T-helper 2 cell treated with Interferon-gamma antibody and Interleukin-4, amounts not matched to agents 100 ng/mL and 5 ng/mL, for 36 hours (primary cell): ENCODE results near the gene MAU2. TPM values are rescaled to one million over a fixed set of nuclear protein-coding genes. Genes with fewer than 3 reads are reported as not detected.

Experiments
- intact Hi-C: fragments of 100-400 bp; cut with micrococcal nuclease; formaldehyde crosslinking; loops from one replicate; pipeline ENCODE4 v1.15.1; 2023
- total RNA-seq: library from RNA; stranded (reverse); gene quantifications from 2 replicates; pipeline ENCODE4 v1.2.3, GENCODE V29; 2022

Gene MAU2
- total RNA-seq, 1 donor from 2014 or later = 82.7 TPM

GRCh38 chr19:19406878-19407632, 86.4 kb downstream of the MAU2 start:
- intact Hi-C loops = loop anchor here (1.0 to 10.0 kb wide), 4 partner anchors 42 to 372 kb away; partner anchors contain the start of genes ARMC6, BORCS8, RFXANK and SUGP2

DNA sequence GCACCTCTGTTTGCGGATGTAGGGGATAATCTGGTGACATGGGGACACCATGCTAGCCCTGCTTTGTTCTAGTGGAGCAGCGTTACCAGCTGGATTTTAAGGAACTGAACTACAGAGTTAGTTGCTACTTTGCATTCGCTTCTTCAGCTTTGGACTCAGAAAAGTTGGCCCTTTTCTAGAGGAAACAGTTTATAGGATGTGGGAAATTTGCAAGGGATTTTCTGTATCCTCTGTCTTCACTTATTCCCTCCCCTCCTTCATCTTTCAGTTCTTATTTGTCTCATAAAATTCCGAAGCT, 87.0 kb downstream of the MAU2 start:
- intact Hi-C loops = loop anchor here (2.0 to 10.0 kb wide), 3 partner anchors 43 to 373 kb away; partner anchors contain the start of genes ARMC6, BORCS8, RFXANK and SUGP2

Other genes with a start within 250 kb of the MAU2 start
- 19.4 and 24.0 TPM in 2 replicates for gene TMEM161A, start 182.4 kb upstream of the MAU2 start, total RNA-seq
- gene MEF2B, start 150.6 kb upstream of the MAU2 start, total RNA-seq = 2.3 and 3.3 TPM in 2 replicates
- 31.5 and 38.6 TPM in 2 replicates for gene BORCS8, start 128.7 kb upstream of the MAU2 start, total RNA-seq
- gene RFXANK, start 128.6 kb upstream of the MAU2 start, total RNA-seq = 115 and 117 TPM in 2 replicates
- gene NR2C2AP, start 117.4 kb upstream of the MAU2 start, total RNA-seq = 43.9 and 45.9 TPM in 2 replicates
- gene NCAN, start 108.9 kb upstream of the MAU2 start, total RNA-seq = 0.48 TPM in 1 of 2 replicates, not detected in the other
- gene TM6SF2, start 47.5 kb upstream of the MAU2 start, total RNA-seq = not detected in 2 replicates
- 66.7 and 73.3 TPM in 2 replicates for gene SUGP1, start 320 bp upstream of the MAU2 start, total RNA-seq
- 123 and 129 TPM in 2 replicates for gene GATAD2A, start 84.8 kb downstream of the MAU2 start, total RNA-seq
- 3.0 and 3.3 TPM in 2 replicates for gene TSSK6, start 194.7 kb downstream of the MAU2 start, total RNA-seq
- 369 and 391 TPM in 2 replicates for gene NDUFA13, start 195.4 kb downstream of the MAU2 start, total RNA-seq
- gene YJEFN3, start 208.1 kb downstream of the MAU2 start, total RNA-seq = 9.5 and 11.1 TPM in 2 replicates
- 0.07 and 0.09 TPM in 2 replicates for gene CILP2, start 217.4 kb downstream of the MAU2 start, total RNA-seq